ENCODE data around the gene COLGALT1.

DNA sequence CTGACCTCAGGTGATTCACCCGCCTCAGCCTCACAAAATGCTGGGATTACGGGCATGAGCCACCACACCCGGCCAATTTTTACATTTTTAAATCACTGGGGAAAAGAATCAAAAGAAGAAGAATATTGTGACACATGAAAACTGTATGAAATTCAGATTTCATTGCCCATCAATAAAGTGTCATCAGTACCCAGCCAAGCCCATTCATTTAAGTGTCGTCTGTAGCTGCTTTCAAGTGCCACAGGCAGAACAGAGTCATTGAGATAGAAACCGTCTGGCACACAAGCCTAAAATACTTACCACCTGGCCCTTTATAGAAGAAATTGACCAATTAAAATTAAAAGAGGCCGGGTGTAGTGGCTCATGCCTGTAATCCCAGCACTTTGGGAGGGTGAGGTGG is 15.3 kb downstream of the COLGALT1 start:
- no peak for TF ChIP-seq POLR2A (IDR thresholded peaks at IDR 0.05)
- TF ChIP-seq, protein P1, sequence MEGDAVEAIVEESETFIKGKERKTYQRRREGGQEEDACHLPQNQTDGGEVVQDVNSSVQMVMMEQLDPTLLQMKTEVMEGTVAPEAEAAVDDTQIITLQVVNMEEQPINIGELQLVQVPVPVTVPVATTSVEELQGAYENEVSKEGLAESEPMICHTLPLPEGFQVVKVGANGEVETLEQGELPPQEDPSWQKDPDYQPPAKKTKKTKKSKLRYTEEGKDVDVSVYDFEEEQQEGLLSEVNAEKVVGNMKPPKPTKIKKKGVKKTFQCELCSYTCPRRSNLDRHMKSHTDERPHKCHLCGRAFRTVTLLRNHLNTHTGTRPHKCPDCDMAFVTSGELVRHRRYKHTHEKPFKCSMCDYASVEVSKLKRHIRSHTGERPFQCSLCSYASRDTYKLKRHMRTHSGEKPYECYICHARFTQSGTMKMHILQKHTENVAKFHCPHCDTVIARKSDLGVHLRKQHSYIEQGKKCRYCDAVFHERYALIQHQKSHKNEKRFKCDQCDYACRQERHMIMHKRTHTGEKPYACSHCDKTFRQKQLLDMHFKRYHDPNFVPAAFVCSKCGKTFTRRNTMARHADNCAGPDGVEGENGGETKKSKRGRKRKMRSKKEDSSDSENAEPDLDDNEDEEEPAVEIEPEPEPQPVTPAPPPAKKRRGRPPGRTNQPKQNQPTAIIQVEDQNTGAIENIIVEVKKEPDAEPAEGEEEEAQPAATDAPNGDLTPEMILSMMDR (IDR thresholded peaks at IDR 0.05): no peak
- no peak for TF ChIP-seq POLR2AphosphoS5 (IDR thresholded peaks at IDR 0.05)
